Neural cell (in vitro differentiated cells): ENCODE measurements around the gene SUCLG2.

Source experiments
- EP300 ChIP-seq: fragments of 450-650 bp; conservative IDR thresholded peaks from 2 replicates; pipeline ENCODE4 v1.6.1; 2014; ENCODE audit warnings: antibody characterized with exemption, mild to moderate bottlenecking, moderate library complexity; ENCODE audit not compliant: poor library complexity, severe bottlenecking
- EZH2 ChIP-seq: fragments of 200-600, 300-800 bp; shearing (Covaris generic), sonication (generic); IDR thresholded peaks from 2 replicates; pipeline ENCODE4 v1.6.1; 2014; ENCODE audit warnings: antibody characterized with exemption, low read length, borderline replicate concordance, mild to moderate bottlenecking; ENCODE audit not compliant: insufficient read depth, poor library complexity, severe bottlenecking
- MXI1 ChIP-seq: fragments of 450-650 bp; conservative IDR thresholded peaks from 2 replicates; pipeline ENCODE4 v1.6.1; 2014; ENCODE audit warnings: antibody characterized with exemption, mild to moderate bottlenecking; ENCODE audit not compliant: poor library complexity, severe bottlenecking
- POLR2AphosphoS5 ChIP-seq: IDR thresholded peaks from 2 replicates; pipeline ENCODE4 v1.6.1; 2012
- RAD21 ChIP-seq: fragments of 450-650 bp; conservative IDR thresholded peaks from 2 replicates; pipeline ENCODE4 v1.6.1; 2014; ENCODE audit warnings: antibody characterized with exemption, mild to moderate bottlenecking, moderate library complexity
- REST ChIP-seq: IDR thresholded peaks from 2 replicates; pipeline ENCODE4 v1.6.1; 2012; ENCODE audit warnings: borderline replicate concordance
- SMC3 ChIP-seq: fragments of 450-650 bp; conservative IDR thresholded peaks from 2 replicates; pipeline ENCODE4 v1.6.1; 2014; ENCODE audit warnings: antibody characterized with exemption, mild to moderate bottlenecking, moderate library complexity; ENCODE audit not compliant: poor library complexity
- TF ChIP-seq, protein P1 (sequence below): fragments of 450-650 bp; IDR thresholded peaks from 2 replicates; pipeline ENCODE4 v1.5.1; 2014; ENCODE audit warnings: antibody characterized with exemption, mild to moderate bottlenecking, moderate library complexity; ENCODE audit not compliant: poor library complexity, severe bottlenecking

- TF ChIP-seq EP300, result no peak
- TF ChIP-seq, protein P1, sequence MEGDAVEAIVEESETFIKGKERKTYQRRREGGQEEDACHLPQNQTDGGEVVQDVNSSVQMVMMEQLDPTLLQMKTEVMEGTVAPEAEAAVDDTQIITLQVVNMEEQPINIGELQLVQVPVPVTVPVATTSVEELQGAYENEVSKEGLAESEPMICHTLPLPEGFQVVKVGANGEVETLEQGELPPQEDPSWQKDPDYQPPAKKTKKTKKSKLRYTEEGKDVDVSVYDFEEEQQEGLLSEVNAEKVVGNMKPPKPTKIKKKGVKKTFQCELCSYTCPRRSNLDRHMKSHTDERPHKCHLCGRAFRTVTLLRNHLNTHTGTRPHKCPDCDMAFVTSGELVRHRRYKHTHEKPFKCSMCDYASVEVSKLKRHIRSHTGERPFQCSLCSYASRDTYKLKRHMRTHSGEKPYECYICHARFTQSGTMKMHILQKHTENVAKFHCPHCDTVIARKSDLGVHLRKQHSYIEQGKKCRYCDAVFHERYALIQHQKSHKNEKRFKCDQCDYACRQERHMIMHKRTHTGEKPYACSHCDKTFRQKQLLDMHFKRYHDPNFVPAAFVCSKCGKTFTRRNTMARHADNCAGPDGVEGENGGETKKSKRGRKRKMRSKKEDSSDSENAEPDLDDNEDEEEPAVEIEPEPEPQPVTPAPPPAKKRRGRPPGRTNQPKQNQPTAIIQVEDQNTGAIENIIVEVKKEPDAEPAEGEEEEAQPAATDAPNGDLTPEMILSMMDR, result no peak
- no peak for TF ChIP-seq RAD21
- no peak for TF ChIP-seq MXI1
- no peak for TF ChIP-seq SMC3
- no peak for TF ChIP-seq POLR2AphosphoS5
- no peak for TF ChIP-seq EZH2
- TF ChIP-seq REST, result no peak
Observed at GRCh38 chr3:67649681-67650080, 4.7 kb downstream of the SUCLG2 start.
